ENCODE measurements around the gene CDH4.
A peak's percentile ranks its signal among the peaks of the same experiment; 100 is the strongest.

CDH4 gene

DNA sequence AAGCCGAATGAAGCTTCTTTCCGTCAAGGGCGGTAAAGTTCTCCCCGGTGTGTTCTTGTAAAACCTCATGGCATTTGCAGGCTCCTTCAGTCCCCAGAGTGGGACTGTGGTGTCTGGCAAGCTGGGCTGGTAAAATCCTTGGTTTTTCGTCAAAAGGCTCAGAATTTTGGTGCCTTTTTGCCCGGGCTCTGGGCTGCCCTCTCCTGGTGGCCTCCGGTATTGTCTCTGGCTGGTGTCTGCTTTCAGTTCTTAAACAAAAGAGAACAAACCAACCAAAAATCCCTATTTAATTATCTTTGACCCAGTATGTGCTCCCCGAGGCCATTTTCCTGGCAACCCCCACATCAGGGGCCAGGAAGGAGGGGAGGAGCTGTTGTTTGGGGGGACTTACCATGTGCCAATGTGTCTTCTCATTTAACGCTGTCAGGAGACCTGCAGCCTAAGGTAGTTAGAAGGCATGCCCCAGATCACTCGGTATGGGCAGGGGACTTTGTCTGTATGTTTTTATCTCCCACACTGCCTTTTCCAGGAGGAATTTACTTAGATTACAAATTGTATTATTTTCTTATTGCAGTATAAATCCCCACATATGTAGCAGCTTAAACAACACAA is 11.1 kb downstream of the CDH4 start:
- Histone ChIP-seq H3K27me3 (ENCODE audit: low read length) (no peaks in the 10 kb centered on the region), H3K4me3 (ENCODE audit: insufficient read depth, low read length, poor library complexity, severe bottlenecking) (no peak overlapping the region), H3K27ac (ENCODE audit: low read depth, low read length) (no peak overlapping the region), H3K36me3 (ENCODE audit: low read length) (no peaks in the 10 kb centered on the region), H4K20me1 (ENCODE audit: low read depth, low read length) (no peaks in the 10 kb centered on the region), H3K9ac (ENCODE audit: low read length) (no peak overlapping the region), H2AFZ (ENCODE audit: low read depth, low read length, severe bottlenecking) (no peak overlapping the region), H3K79me2 (ENCODE audit: insufficient read depth, low read length) (no peaks in the 10 kb centered on the region), H3F3A (ENCODE audit: insufficient read depth) (no peaks in the 10 kb centered on the region), H3K4me2 (ENCODE audit: low read depth, low read length, poor library complexity, severe bottlenecking) (no peak overlapping the region), H3K9me2 (replicated peaks; ENCODE audit: insufficient read depth, low read length) (no peaks in the 10 kb centered on the region), H3K9me3 (ENCODE audit: insufficient read depth, low read length) (no peaks in the 10 kb centered on the region)
- TF ChIP-seq, protein P1, sequence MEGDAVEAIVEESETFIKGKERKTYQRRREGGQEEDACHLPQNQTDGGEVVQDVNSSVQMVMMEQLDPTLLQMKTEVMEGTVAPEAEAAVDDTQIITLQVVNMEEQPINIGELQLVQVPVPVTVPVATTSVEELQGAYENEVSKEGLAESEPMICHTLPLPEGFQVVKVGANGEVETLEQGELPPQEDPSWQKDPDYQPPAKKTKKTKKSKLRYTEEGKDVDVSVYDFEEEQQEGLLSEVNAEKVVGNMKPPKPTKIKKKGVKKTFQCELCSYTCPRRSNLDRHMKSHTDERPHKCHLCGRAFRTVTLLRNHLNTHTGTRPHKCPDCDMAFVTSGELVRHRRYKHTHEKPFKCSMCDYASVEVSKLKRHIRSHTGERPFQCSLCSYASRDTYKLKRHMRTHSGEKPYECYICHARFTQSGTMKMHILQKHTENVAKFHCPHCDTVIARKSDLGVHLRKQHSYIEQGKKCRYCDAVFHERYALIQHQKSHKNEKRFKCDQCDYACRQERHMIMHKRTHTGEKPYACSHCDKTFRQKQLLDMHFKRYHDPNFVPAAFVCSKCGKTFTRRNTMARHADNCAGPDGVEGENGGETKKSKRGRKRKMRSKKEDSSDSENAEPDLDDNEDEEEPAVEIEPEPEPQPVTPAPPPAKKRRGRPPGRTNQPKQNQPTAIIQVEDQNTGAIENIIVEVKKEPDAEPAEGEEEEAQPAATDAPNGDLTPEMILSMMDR (IDR thresholded peaks at IDR 0.05; ENCODE audit: insufficient read depth, low read length, poor library complexity, severe bottlenecking): peak; percentile 79
- no peak for TF ChIP-seq EZH2phosphoT487 (conservative IDR thresholded peaks at IDR 0.05; ENCODE audit: low read length)

DNA sequence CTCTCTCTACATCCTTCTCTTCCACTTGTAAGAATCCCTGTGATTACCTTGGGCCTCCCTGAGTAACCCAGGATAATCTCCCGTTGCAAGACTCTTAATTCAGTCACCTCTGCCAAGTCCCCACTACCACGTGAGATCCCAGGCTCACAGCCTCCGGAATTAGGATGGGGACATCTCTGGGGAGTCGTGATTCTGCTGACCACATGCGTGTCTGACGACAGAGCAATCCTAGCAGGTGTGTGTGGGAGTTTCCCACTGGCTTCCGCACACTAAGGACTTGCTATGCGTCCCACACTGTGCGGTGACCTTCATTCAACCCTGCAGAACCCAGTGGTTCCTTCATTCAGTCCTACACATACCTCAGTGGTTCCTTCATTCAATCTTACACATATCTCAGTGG is 11.9 kb downstream of the CDH4 start:
- Histone ChIP-seq H3K36me3 (ENCODE audit: low read length) (no peaks in the 10 kb centered on the region), H4K20me1 (ENCODE audit: low read depth, low read length) (no peaks in the 10 kb centered on the region), H3K79me2 (ENCODE audit: insufficient read depth, low read length) (no peaks in the 10 kb centered on the region), H3K4me2 (ENCODE audit: low read depth, low read length, poor library complexity, severe bottlenecking) (no peak overlapping the region), H3K27me3 (ENCODE audit: low read length) (no peaks in the 10 kb centered on the region), H3K9me2 (replicated peaks; ENCODE audit: insufficient read depth, low read length) (no peaks in the 10 kb centered on the region), H3K4me3 (ENCODE audit: insufficient read depth, low read length, poor library complexity, severe bottlenecking) (no peak overlapping the region), H3K9ac (ENCODE audit: low read length) (no peak overlapping the region), H3K9me3 (ENCODE audit: insufficient read depth, low read length) (no peaks in the 10 kb centered on the region), H3K27ac (ENCODE audit: low read depth, low read length) (no peak overlapping the region), H3F3A (ENCODE audit: insufficient read depth) (no peaks in the 10 kb centered on the region), H2AFZ (ENCODE audit: low read depth, low read length, severe bottlenecking) (no peak overlapping the region)
- TF ChIP-seq, protein P1 (IDR thresholded peaks at IDR 0.05; ENCODE audit: insufficient read depth, low read length, poor library complexity, severe bottlenecking): no peak

GRCh38 chr20:61267241-61267640 is 15.2 kb downstream of the CDH4 start:
- Histone ChIP-seq H3K9ac (ENCODE audit: low read length) (no peak overlapping the region), H3K4me3 (ENCODE audit: insufficient read depth, low read length, poor library complexity, severe bottlenecking) (no peak overlapping the region), H3K36me3 (ENCODE audit: low read length) (no peaks in the 10 kb centered on the region), H2AFZ (ENCODE audit: low read depth, low read length, severe bottlenecking) (no peak overlapping the region), H4K20me1 (ENCODE audit: low read depth, low read length) (no peaks in the 10 kb centered on the region), H3K79me2 (ENCODE audit: insufficient read depth, low read length) (no peaks in the 10 kb centered on the region), H3K9me3 (ENCODE audit: insufficient read depth, low read length) (no peaks in the 10 kb centered on the region), H3F3A (ENCODE audit: insufficient read depth) (no peaks in the 10 kb centered on the region), H3K4me2 (ENCODE audit: low read depth, low read length, poor library complexity, severe bottlenecking) (no peak overlapping the region), H3K27ac (ENCODE audit: low read depth, low read length) (no peak overlapping the region), H3K9me2 (replicated peaks; ENCODE audit: insufficient read depth, low read length) (no peaks in the 10 kb centered on the region), H3K27me3 (ENCODE audit: low read length) (no peaks in the 10 kb centered on the region)
- TF ChIP-seq, protein P1 (IDR thresholded peaks at IDR 0.05; ENCODE audit: insufficient read depth, low read length, poor library complexity, severe bottlenecking): no peak
- TF ChIP-seq EZH2phosphoT487 (conservative IDR thresholded peaks at IDR 0.05; ENCODE audit: low read length): no peak
